Activated T-helper 17 cell treated with anti-CD3 and anti-CD28 coated beads, Interleukin-2, amount 50 U/mL, for 72 hours (primary cell): ENCODE measurements around the gene MYO16. TPM values are rescaled to one million over a fixed set of nuclear protein-coding genes. Genes with fewer than 3 reads are reported as not detected.

Source experiments
- ATAC-seq: fragments of 150-1000 bp; cut with Tn5 transposase; replicated peaks from 2 replicates; pipeline ENCODE4 v1.10.0; 2021; ENCODE audit warnings: mild to moderate bottlenecking, moderate library complexity
- H3K27ac Mint-ChIP-seq: one replicate; pipeline ENCODE4 v1.8.0; 2022; ENCODE audit warnings: mixed read lengths
- H3K27me3 Mint-ChIP-seq: one replicate; pipeline ENCODE4 v1.8.0; 2022; ENCODE audit warnings: mixed read lengths
- H3K36me3 Mint-ChIP-seq: one replicate; pipeline ENCODE4 v1.8.0; 2022; ENCODE audit warnings: low read depth, mild to moderate bottlenecking, mixed read lengths
- H3K4me1 Mint-ChIP-seq: one replicate; pipeline ENCODE4 v1.8.0; 2022; ENCODE audit warnings: mixed read lengths
- H3K4me3 Mint-ChIP-seq: one replicate; pipeline ENCODE4 v1.8.0; 2022; ENCODE audit warnings: mild to moderate bottlenecking, mixed read lengths
- H3K9me3 Mint-ChIP-seq: one replicate; pipeline ENCODE4 v1.8.0; 2022; ENCODE audit warnings: mixed read lengths
- total RNA-seq, 2 donors: library from RNA; stranded (reverse); gene quantifications; one replicate each; pipeline ENCODE4 v1.2.3, GENCODE V29; 2022

MYO16 gene
- total RNA-seq, 2 donors from 2014 or later, result not detected

GRCh38 chr13:108742701-108743451 lies 113.5 kb downstream of the MYO16 start:
- Mint-ChIP-seq H3K27ac (no peak overlapping the region), H3K27me3 (peaks cover 3% of the 10 kb centered on the region), H3K36me3 (no peaks in the 10 kb centered on the region), H3K9me3 (peaks cover 4% of the 10 kb centered on the region), H3K4me1 (no peaks in the 10 kb centered on the region), H3K4me3 (no peak overlapping the region)
- ATAC-seq, result no peak

- H3K4me3 Mint-ChIP-seq, result no peak overlapping the region
- no peaks in the 10 kb centered on the region for H3K4me1 Mint-ChIP-seq
- no peak for ATAC-seq
- H3K27me3 Mint-ChIP-seq, result peaks cover 3% of the 10 kb centered on the region
- H3K36me3 Mint-ChIP-seq, result no peaks in the 10 kb centered on the region
- H3K9me3 Mint-ChIP-seq, result peaks cover 4% of the 10 kb centered on the region
- H3K27ac Mint-ChIP-seq, result no peak overlapping the region
Measured at GRCh38 chr13:108743522-108743921, 114.1 kb downstream of the MYO16 start.

- Mint-ChIP-seq H3K27ac (no peak overlapping the region), H3K36me3 (no peaks in the 10 kb centered on the region), H3K9me3 (peaks cover 4% of the 10 kb centered on the region), H3K27me3 (peaks cover 3% of the 10 kb centered on the region), H3K4me1 (no peaks in the 10 kb centered on the region), H3K4me3 (no peak overlapping the region)
- no peak for ATAC-seq
Measured at GRCh38 chr13:108747843-108748242, 118.4 kb downstream of the MYO16 start.

GRCh38 chr13:108752276-108752675 lies 122.9 kb downstream of the MYO16 start:
- Mint-ChIP-seq H3K9me3 (no peaks in the 10 kb centered on the region), H3K27me3 (no peaks in the 10 kb centered on the region), H3K36me3 (no peaks in the 10 kb centered on the region), H3K4me1 (no peaks in the 10 kb centered on the region), H3K27ac (no peak overlapping the region), H3K4me3 (no peak overlapping the region)
- no peak for ATAC-seq

- Mint-ChIP-seq H3K9me3 (no peaks in the 10 kb centered on the region), H3K4me3 (no peak overlapping the region), H3K27me3 (no peaks in the 10 kb centered on the region), H3K36me3 (no peaks in the 10 kb centered on the region), H3K27ac (no peak overlapping the region), H3K4me1 (no peaks in the 10 kb centered on the region)
- ATAC-seq, result no peak
Measured at GRCh38 chr13:108755083-108755482, 125.7 kb downstream of the MYO16 start.

- Mint-ChIP-seq H3K4me1 (no peaks in the 10 kb centered on the region), H3K27me3 (peaks cover 4% of the 10 kb centered on the region), H3K4me3 (no peak overlapping the region), H3K36me3 (no peaks in the 10 kb centered on the region), H3K9me3 (no peaks in the 10 kb centered on the region), H3K27ac (no peak overlapping the region)
- ATAC-seq, result no peak
Measured at GRCh38 chr13:108760129-108760528, 130.7 kb downstream of the MYO16 start.

- no peak overlapping the region for H3K27ac Mint-ChIP-seq
- no peak overlapping the region for H3K4me3 Mint-ChIP-seq
- H3K27me3 Mint-ChIP-seq, result peaks cover 5% of the 10 kb centered on the region
- H3K4me1 Mint-ChIP-seq, result no peaks in the 10 kb centered on the region
- no peaks in the 10 kb centered on the region for H3K9me3 Mint-ChIP-seq
- H3K36me3 Mint-ChIP-seq, result no peaks in the 10 kb centered on the region
- ATAC-seq, result no peak
Measured at GRCh38 chr13:108760541-108760940, 131.1 kb downstream of the MYO16 start.

- Mint-ChIP-seq H3K9me3 (no peaks in the 10 kb centered on the region), H3K4me1 (no peaks in the 10 kb centered on the region), H3K4me3 (no peak overlapping the region), H3K27me3 (peaks cover 14% of the 10 kb centered on the region), H3K27ac (no peak overlapping the region), H3K36me3 (no peaks in the 10 kb centered on the region)
- ATAC-seq, result no peak
Measured at GRCh38 chr13:108768035-108768434, 138.6 kb downstream of the MYO16 start.

- Mint-ChIP-seq H3K27me3 (peaks cover 14% of the 10 kb centered on the region), H3K9me3 (no peaks in the 10 kb centered on the region), H3K27ac (no peak overlapping the region), H3K4me3 (no peak overlapping the region), H3K36me3 (no peaks in the 10 kb centered on the region), H3K4me1 (no peaks in the 10 kb centered on the region)
- ATAC-seq, result no peak
Measured at GRCh38 chr13:108769213-108770070, 140.0 kb downstream of the MYO16 start.

- Mint-ChIP-seq H3K36me3 (no peaks in the 10 kb centered on the region), H3K4me3 (no peak overlapping the region), H3K4me1 (no peaks in the 10 kb centered on the region), H3K27ac (no peak overlapping the region), H3K9me3 (no peaks in the 10 kb centered on the region), H3K27me3 (peaks cover 4% of the 10 kb centered on the region)
- ATAC-seq, result no peak
Measured at GRCh38 chr13:108775597-108775996, 146.2 kb downstream of the MYO16 start.

GRCh38 chr13:108776650-108777049 lies 147.2 kb downstream of the MYO16 start:
- H3K27me3 Mint-ChIP-seq, result peaks cover 4% of the 10 kb centered on the region
- no peaks in the 10 kb centered on the region for H3K36me3 Mint-ChIP-seq
- no peak overlapping the region for H3K4me3 Mint-ChIP-seq
- no peaks in the 10 kb centered on the region for H3K9me3 Mint-ChIP-seq
- no peak overlapping the region for H3K27ac Mint-ChIP-seq
- ATAC-seq, result no peak
- no peaks in the 10 kb centered on the region for H3K4me1 Mint-ChIP-seq

- no peaks in the 10 kb centered on the region for H3K9me3 Mint-ChIP-seq
- no peak for ATAC-seq
- H3K4me1 Mint-ChIP-seq, result no peaks in the 10 kb centered on the region
- H3K27me3 Mint-ChIP-seq, result peaks cover 4% of the 10 kb centered on the region
- H3K27ac Mint-ChIP-seq, result no peak overlapping the region
- H3K4me3 Mint-ChIP-seq, result no peak overlapping the region
- no peaks in the 10 kb centered on the region for H3K36me3 Mint-ChIP-seq
Measured at GRCh38 chr13:108777421-108778420, 148.3 kb downstream of the MYO16 start.

GRCh38 chr13:108779308-108779707 lies 149.9 kb downstream of the MYO16 start:
- ATAC-seq, result no peak
- no peaks in the 10 kb centered on the region for H3K36me3 Mint-ChIP-seq
- no peak overlapping the region for H3K4me3 Mint-ChIP-seq
- no peaks in the 10 kb centered on the region for H3K27me3 Mint-ChIP-seq
- no peak overlapping the region for H3K27ac Mint-ChIP-seq
- H3K9me3 Mint-ChIP-seq, result no peaks in the 10 kb centered on the region
- H3K4me1 Mint-ChIP-seq, result no peaks in the 10 kb centered on the region

- Mint-ChIP-seq H3K4me3 (no peak overlapping the region), H3K27me3 (no peaks in the 10 kb centered on the region), H3K9me3 (no peaks in the 10 kb centered on the region), H3K36me3 (no peaks in the 10 kb centered on the region), H3K27ac (no peak overlapping the region), H3K4me1 (no peaks in the 10 kb centered on the region)
- no peak for ATAC-seq
Measured at GRCh38 chr13:108780706-108781105, 151.3 kb downstream of the MYO16 start.
